SKM-1 treated with dmso at 0.1 percent for 144 hours (cell line): Measurements from ENCODE around the gene PRSS22.

Experiments
- DNase-seq: peaks from one replicate; lab custom pipeline; 2025; ENCODE audit not compliant: unreplicated experiment; lab: John Stamatoyannopoulos, UW

PRSS22 gene

GRCh38 chr16:2816751-2817339 is 41.1 kb downstream of the PRSS22 start, which contains the start of gene PRSS21:
Gene PRSS21, plus strand, starts transcription at chr16:2817237. Its CDS starts 32 bp downstream, at chr16:2817269.
- peak; percentile 46 for DNase-seq

DNA sequence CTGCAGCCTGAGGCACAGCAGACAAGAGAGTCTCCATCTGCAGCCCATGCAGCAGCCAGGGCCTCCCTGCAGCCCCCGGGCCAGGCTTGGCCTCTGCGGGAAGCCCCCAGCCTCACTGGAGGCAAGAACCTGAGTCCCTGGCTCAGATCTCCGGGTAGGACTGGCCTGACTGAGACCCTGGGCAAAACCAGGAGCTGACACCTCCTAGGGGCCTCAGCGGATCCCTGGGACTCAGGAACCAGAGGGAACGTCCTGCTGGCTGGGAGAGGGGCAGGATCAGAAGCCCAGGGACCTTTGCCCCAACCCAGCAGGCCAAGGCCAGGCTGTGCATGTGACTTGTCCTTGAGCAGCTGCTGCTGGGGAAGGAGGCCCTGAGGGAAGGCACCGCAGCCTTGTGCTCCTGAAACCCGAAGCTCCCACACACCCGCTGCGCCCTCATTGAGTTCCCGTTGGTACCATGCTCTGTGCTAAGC is 42.6 kb downstream of the PRSS22 start:
- DNase-seq, result no peak

DNA sequence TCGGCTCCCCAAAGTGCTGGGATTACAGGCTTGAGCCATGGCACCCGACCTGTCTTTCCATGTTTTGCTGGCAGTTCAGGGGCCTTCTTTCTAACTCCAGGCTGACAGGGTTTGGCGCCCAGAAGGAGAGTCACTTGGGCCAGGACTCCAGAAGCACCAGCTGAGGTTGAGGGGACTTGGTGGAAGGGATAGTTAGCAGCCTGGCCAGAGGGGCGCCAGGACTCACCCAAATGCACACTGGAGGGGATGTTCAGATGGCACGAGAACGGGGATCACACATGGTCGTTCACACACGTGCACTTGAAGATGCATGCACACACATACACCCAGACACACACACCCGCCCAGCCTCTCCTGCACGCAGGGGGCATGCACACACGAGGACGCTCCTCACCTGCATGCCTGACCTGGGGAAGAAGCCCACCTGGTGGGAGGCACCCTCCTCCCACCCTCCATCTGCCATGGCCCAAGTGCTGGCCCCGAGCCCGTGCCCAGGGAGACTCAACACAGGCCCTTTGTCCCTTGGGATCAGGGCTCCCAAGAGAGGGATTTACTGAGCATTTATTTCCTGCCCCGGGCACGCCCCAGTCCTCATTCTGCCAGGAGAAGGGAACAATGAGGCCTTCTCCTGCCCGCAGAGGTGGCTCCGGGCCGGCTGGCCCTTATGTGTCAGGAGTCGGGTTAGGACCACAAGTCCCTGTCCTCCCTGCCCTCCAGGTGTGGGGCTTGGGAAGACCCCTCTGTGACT is 43.2 kb downstream of the PRSS22 start:
- no peak for DNase-seq

- no peak for DNase-seq
These were observed 44.2 kb downstream of the PRSS22 start for GRCh38 chr16:2813771-2814221.

DNA sequence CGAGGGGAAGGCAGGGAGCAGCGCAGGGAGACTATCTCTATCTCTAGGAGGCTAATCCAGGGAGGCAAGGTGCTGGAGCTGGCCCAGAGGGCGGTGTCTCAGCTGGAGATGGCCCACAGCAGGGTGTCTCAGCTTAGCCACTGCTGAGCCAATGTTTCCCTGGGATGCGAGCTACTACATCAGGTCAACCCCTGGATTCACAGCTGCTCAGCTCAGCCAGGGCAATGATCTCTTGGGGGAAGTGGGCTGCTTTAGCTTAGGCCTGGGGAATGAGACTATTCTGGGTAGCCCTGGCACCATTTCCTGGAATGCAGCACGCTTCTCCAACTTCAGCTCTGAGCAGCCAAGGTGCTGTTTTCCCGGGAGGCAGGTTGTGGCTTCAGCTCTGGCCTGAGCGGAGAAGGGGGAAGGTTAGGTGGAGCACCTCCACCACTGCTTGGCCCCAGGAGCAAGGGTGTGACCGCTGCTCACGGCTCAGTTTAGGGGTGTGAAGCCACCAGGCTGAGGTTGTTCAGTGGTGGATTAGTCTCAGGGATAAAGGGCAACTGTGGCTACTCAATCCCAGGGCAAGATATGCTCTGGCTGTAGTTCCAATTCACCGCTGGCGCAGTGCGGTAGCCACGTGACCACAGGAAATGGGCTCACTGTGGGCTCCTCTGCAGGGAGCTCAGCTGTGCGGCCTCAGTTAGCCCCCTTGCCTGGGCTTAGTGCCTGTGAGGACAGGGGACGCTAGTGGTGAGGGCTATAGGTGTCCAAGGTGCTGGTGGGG is 46.1 kb downstream of the PRSS22 start:
- DNase-seq, result no peak

DNA sequence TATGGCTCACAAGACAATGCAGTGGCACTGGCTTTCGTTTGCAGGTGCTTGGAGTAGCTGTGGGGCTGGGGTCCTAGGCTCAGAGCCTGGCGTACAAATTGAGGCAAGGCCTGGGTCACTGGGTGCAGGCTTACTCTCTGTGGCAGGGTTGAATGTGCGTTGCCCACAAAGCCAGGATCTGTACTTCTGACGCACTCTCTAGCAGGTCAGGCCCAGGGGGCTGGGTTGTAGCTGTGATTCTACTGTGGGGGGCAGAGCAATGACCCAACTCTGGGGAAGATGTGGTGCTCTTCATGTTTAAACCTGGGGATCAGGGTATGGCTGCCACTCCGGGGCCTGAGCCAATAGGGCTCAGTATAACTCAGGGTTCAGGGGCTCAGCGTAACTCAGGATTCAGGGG is 47.3 kb downstream of the PRSS22 start:
- DNase-seq, result no peak

DNA sequence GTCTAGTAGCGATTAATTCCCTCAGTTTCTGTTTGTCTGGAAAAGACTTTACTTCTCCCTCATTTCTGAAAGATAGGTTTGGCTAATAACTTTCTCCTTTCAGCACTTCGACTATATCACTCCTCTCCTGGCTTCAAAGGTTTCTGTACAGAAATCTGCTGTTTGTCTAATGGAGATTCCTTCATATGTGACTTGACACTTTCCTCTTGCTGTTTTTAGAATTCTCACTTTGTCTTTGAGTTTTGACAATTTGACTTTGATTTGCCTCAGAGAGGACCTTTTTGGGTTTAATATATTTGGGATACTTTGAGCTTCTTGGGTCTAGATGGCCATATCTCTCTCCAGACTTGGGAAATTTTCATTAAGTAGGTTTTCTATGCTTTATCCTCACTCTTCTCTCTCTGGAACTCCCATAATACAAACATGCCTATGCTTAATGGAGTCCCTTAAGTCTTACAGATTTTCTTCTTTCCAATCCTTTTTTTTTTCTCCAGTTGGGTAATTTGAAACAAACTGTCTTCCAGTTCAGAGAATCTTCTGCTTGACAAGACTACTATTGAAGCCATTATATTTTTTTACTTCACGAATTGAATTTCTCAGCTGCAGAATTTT is 48.7 kb downstream of the PRSS22 start:
- DNase-seq, result no peak

- DNase-seq, result no peak
These were observed 49.8 kb downstream of the PRSS22 start for GRCh38 chr16:2808181-2808580.

- no peak for DNase-seq
These were observed 51.7 kb downstream of the PRSS22 start for GRCh38 chr16:2806286-2806685.

- DNase-seq, result no peak
These were observed 53.2 kb downstream of the PRSS22 start for GRCh38 chr16:2804728-2805127.

DNA sequence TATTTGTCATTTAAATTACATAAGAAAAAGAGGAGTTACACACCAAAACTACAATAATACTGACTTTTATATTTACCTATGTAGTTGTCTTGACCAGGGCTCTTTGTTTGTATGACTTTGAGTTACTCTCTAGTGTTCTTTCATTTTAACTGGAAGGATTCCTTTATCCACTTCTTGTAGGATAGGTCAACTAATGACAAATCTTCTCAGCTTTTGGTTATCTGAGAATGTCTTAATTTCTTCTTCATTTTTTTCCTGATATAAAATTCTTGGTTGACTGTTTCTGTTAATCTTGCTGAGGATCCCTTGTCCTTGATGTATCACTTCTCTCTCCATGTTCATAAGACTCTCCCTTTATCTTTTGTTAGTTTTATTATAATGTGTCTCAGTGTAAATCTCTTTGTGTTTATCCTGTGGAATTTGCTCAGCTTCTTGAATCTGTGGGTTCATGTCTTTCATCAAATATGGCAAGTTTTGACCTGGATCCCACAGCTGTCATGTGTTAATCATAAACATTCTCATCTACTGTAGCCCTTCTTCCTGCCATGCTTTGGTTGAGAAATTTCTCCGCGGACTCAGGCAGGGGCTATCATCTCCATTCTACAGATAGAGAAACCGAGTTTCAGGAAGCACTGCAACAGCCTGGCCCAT is 54.3 kb downstream of the PRSS22 start:
- no peak for DNase-seq
